HepG2 (cell line): ENCODE measurements around the gene NKX1-2. TPM values are rescaled to one million over a fixed set of nuclear protein-coding genes. Genes with fewer than 3 reads are reported as not detected.

ENCODE experiments used
- CEBPB ChIP-seq: IDR thresholded peaks from 2 replicates; pipeline ENCODE4 v1.6.1; 2011; ENCODE audit warnings: low read depth, low read length, improper control_type of control experiment, borderline replicate concordance
- CEBPG ChIP-seq: IDR thresholded peaks from 2 replicates; pipeline ENCODE4 v1.6.1; 2016
- NR2F6 ChIP-seq, 2 experiments: IDR thresholded peaks; 2 replicates each; pipeline ENCODE4 v1.6.1; 2016; ENCODE audit warnings: antibody characterized with exemption in 1 of 2, mild to moderate bottlenecking in 1 of 2
- RBAK ChIP-seq: sonication (generic); formaldehyde crosslinking; IDR thresholded peaks from 2 replicates; pipeline ENCODE4 v1.5.1; 2020; ENCODE audit warnings: mild to moderate bottlenecking, missing genetic modification reagents
- RBM39 ChIP-seq: fragments of 200-400 bp; formaldehyde crosslinking; IDR thresholded peaks from one replicate; pipeline ENCODE4 v1.6.1; 2018; ENCODE audit warnings: antibody characterized with exemption, mild to moderate bottlenecking, low read depth, low read length; ENCODE audit not compliant: poor library complexity, severe bottlenecking
- RXRB ChIP-seq: IDR thresholded peaks from 2 replicates; pipeline ENCODE4 v1.6.1; 2016; ENCODE audit warnings: borderline replicate concordance, missing genetic modification reagents, missing compliant biosample characterization
- ZBTB8A ChIP-seq: sonication (generic); formaldehyde crosslinking; IDR thresholded peaks from 2 replicates; pipeline ENCODE4 v1.4.0; 2020; ENCODE audit warnings: mild to moderate bottlenecking, low read depth, missing genetic modification reagents, borderline replicate concordance
- ZNF225 ChIP-seq: sonication (generic); formaldehyde crosslinking; IDR thresholded peaks from 2 replicates; pipeline ENCODE4 v1.4.0; 2020; ENCODE audit warnings: mild to moderate bottlenecking, missing genetic modification reagents
- polyA plus RNA-seq, 8 experiments: library from polyadenylated mRNA; depleted of rRNA in 3 of 8; stranded (reverse) in 7 of 8; unstranded in 1 of 8; fragments of >200 nt; fragmentation: Illumina TruSeq in 4 of 8; extraction: Trizol in 4 of 8; gene quantifications; 2 replicates each; pipeline versions ENCODE4 v1.2.1 to v1.2.3, GENCODE V29; 2011 to 2016; ENCODE audit warnings: low read depth in 4 of 8, missing spikeins in 1 of 8, mixed read lengths in 1 of 8; ENCODE audit not compliant: insufficient read depth in 1 of 8
- total RNA-seq, 5 experiments: library from RNA; depleted of rRNA; stranded (reverse); fragments of >200 nt; fragmentation: Illumina TruSeq; extraction: Trizol; gene quantifications; 2 replicates each; pipeline ENCODE4 v1.2.3, GENCODE V29; 2016; ENCODE audit warnings: low read depth in 1 of 5
- TF ChIP-seq, protein P1 (sequence below): sonication (generic); formaldehyde crosslinking; IDR thresholded peaks from 2 replicates; pipeline ENCODE4 v1.8.0; 2022; ENCODE audit warnings: missing genetic modification reagents, mild to moderate bottlenecking, borderline replicate concordance
- TF ChIP-seq, protein P2 (sequence below): IDR thresholded peaks from 2 replicates; pipeline ENCODE4 v1.6.1; 2018; ENCODE audit warnings: missing genetic modification reagents
- TF ChIP-seq, protein P3 (sequence below): sonication (generic); formaldehyde crosslinking; IDR thresholded peaks from one replicate; pipeline ENCODE4 v1.5.1; 2020; ENCODE audit warnings: mild to moderate bottlenecking, missing genetic modification reagents; ENCODE audit errors: not compliant biosample characterization
- TF ChIP-seq, protein P4 (sequence below): sonication (generic); formaldehyde crosslinking; IDR thresholded peaks from 2 replicates; pipeline ENCODE4 v1.4.0; 2020; ENCODE audit warnings: missing genetic modification reagents, borderline replicate concordance
- TF ChIP-seq, protein P5 (sequence below): sonication (generic); formaldehyde crosslinking; IDR thresholded peaks from 2 replicates; pipeline ENCODE4 v1.4.0; 2020; ENCODE audit warnings: mild to moderate bottlenecking, missing genetic modification reagents

The NKX1-2 gene
- total and polyA plus RNA-seq, 2 of the 13 experiments (the other 11 are each of a cell fraction or from before 2014, with no cell fraction given) = not detected

DNA sequence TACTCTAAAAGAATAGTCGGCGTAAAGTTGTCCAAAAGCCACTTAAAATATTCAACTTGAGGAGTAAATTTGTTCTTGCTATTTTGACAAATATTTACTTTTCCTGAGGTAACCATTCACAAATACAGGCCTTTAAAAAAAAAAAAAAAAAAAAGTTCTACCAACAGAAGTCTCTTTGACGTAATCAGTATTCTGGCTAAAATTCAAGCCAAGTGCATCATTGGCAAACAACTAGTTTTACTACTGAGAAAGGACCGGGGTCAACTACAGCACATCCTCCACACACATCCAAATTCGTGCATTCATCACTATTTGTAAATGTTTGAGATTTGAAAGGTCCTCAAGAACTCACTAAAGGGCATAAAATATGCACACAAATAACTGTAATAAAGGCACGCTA, 33.1 kb downstream of the NKX1-2 start (continued):
- TF ChIP-seq NR2F6 (IDR thresholded peaks at IDR 0.05) (peak; percentile 50; the same call in 1 of the 2 replicates), NR2F6 (CRISPR knock-in tag; IDR thresholded peaks at IDR 0.05) (peak; percentile 39; the same call in 1 of the 2 replicates), CEBPG (CRISPR knock-in tag) (0 out of 2 replicates have a peak, but pooled peaks have one; percentile 25), CEBPB (no peak), ZBTB8A (CRISPR knock-in tag) (no peak), RXRB (CRISPR knock-in tag) (peak; percentile 26; the same call in 1 of the 2 replicates), ZNF225 (no peak), RBAK (CRISPR knock-in tag) (no peak), RBM39 (no peak)
- TF ChIP-seq, protein P1, sequence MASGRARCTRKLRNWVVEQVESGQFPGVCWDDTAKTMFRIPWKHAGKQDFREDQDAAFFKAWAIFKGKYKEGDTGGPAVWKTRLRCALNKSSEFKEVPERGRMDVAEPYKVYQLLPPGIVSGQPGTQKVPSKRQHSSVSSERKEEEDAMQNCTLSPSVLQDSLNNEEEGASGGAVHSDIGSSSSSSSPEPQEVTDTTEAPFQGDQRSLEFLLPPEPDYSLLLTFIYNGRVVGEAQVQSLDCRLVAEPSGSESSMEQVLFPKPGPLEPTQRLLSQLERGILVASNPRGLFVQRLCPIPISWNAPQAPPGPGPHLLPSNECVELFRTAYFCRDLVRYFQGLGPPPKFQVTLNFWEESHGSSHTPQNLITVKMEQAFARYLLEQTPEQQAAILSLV (CRISPR knock-in tag) = no peak
- TF ChIP-seq, protein P2, sequence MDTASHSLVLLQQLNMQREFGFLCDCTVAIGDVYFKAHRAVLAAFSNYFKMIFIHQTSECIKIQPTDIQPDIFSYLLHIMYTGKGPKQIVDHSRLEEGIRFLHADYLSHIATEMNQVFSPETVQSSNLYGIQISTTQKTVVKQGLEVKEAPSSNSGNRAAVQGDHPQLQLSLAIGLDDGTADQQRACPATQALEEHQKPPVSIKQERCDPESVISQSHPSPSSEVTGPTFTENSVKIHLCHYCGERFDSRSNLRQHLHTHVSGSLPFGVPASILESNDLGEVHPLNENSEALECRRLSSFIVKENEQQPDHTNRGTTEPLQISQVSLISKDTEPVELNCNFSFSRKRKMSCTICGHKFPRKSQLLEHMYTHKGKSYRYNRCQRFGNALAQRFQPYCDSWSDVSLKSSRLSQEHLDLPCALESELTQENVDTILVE (CRISPR knock-in tag) = no peak
- TF ChIP-seq, protein P3, sequence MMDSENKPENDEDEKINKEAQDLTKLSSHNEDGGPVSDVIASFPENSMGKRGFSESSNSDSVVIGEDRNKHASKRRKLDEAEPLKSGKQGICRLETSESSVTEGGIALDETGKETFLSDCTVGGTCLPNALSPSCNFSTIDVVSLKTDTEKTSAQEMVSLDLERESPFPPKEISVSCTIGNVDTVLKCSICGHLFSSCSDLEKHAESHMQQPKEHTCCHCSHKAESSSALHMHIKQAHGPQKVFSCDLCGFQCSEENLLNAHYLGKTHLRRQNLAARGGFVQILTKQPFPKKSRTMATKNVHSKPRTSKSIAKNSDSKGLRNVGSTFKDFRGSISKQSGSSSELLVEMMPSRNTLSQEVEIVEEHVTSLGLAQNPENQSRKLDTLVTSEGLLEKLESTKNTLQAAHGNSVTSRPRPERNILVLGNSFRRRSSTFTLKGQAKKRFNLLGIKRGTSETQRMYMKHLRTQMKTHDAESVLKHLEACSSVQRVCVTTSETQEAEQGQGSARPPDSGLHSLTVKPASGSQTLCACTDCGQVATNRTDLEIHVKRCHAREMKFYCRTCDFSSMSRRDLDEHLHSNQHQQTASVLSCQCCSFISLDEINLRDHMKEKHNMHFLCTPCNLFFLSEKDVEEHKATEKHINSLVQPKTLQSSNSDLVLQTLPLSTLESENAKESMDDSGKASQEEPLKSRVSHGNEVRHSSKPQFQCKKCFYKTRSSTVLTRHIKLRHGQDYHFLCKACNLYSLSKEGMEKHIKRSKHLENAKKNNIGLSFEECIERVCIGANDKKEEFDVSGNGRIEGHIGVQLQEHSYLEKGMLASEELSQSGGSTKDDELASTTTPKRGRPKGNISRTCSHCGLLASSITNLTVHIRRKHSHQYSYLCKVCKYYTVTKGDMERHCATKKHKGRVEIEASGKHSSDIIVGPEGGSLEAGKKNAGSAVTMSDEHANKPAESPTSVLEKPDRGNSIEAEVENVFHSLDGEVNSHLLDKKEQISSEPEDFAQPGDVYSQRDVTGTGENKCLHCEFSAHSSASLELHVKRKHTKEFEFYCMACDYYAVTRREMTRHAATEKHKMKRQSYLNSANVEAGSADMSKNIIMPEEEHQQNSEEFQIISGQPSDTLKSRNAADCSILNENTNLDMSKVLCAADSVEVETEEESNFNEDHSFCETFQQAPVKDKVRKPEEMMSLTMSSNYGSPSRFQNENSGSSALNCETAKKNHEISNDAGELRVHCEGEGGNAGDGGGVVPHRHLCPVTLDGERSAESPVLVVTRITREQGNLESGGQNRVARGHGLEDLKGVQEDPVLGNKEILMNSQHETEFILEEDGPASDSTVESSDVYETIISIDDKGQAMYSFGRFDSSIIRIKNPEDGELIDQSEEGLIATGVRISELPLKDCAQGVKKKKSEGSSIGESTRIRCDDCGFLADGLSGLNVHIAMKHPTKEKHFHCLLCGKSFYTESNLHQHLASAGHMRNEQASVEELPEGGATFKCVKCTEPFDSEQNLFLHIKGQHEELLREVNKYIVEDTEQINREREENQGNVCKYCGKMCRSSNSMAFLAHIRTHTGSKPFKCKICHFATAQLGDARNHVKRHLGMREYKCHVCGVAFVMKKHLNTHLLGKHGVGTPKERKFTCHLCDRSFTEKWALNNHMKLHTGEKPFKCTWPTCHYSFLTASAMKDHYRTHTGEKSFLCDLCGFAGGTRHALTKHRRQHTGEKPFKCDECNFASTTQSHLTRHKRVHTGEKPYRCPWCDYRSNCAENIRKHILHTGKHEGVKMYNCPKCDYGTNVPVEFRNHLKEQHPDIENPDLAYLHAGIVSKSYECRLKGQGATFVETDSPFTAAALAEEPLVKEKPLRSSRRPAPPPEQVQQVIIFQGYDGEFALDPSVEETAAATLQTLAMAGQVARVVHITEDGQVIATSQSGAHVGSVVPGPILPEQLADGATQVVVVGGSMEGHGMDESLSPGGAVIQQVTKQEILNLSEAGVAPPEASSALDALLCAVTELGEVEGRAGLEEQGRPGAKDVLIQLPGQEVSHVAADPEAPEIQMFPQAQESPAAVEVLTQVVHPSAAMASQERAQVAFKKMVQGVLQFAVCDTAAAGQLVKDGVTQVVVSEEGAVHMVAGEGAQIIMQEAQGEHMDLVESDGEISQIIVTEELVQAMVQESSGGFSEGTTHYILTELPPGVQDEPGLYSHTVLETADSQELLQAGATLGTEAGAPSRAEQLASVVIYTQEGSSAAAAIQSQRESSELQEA (CRISPR knock-in tag) = no peak
- TF ChIP-seq, protein P4, sequence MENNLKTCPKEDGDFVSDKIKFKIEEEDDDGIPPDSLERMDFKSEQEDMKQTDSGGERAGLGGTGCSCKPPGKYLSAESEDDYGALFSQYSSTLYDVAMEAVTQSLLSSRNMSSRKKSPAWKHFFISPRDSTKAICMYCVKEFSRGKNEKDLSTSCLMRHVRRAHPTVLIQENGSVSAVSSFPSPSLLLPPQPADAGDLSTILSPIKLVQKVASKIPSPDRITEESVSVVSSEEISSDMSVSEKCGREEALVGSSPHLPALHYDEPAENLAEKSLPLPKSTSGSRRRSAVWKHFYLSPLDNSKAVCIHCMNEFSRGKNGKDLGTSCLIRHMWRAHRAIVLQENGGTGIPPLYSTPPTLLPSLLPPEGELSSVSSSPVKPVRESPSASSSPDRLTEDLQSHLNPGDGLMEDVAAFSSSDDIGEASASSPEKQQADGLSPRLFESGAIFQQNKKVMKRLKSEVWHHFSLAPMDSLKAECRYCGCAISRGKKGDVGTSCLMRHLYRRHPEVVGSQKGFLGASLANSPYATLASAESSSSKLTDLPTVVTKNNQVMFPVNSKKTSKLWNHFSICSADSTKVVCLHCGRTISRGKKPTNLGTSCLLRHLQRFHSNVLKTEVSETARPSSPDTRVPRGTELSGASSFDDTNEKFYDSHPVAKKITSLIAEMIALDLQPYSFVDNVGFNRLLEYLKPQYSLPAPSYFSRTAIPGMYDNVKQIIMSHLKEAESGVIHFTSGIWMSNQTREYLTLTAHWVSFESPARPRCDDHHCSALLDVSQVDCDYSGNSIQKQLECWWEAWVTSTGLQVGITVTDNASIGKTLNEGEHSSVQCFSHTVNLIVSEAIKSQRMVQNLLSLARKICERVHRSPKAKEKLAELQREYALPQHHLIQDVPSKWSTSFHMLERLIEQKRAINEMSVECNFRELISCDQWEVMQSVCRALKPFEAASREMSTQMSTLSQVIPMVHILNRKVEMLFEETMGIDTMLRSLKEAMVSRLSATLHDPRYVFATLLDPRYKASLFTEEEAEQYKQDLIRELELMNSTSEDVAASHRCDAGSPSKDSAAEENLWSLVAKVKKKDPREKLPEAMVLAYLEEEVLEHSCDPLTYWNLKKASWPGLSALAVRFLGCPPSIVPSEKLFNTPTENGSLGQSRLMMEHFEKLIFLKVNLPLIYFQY (CRISPR knock-in tag) = no peak
- TF ChIP-seq, protein P5, sequence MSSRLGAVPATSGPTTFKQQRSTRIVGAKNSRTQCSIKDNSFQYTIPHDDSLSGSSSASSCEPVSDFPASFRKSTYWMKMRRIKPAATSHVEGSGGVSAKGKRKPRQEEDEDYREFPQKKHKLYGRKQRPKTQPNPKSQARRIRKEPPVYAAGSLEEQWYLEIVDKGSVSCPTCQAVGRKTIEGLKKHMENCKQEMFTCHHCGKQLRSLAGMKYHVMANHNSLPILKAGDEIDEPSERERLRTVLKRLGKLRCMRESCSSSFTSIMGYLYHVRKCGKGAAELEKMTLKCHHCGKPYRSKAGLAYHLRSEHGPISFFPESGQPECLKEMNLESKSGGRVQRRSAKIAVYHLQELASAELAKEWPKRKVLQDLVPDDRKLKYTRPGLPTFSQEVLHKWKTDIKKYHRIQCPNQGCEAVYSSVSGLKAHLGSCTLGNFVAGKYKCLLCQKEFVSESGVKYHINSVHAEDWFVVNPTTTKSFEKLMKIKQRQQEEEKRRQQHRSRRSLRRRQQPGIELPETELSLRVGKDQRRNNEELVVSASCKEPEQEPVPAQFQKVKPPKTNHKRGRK (CRISPR knock-in tag) = no peak
